Mesenchymal stem cell (in vitro differentiated cells and primary cell): ENCODE results near the gene MFN2.

Source experiments
- DNase-seq: peaks from one replicate; pipeline ENCODE4 v3.0.0-alpha.2; 2013
- H2AFZ ChIP-seq: one replicate; pipeline ENCODE4 v1.6.1; 2013; ENCODE audit warnings: low read depth, mild to moderate bottlenecking, control low read depth, inconsistent platforms, low read length, moderate library complexity
- H2AK5ac ChIP-seq: 2 replicates; pipeline ENCODE4 v1.6.1; 2013; ENCODE audit warnings: low read length, moderate library complexity, mild to moderate bottlenecking, inconsistent platforms; ENCODE audit not compliant: severe bottlenecking
- H2BK120ac ChIP-seq: one replicate; pipeline ENCODE4 v1.6.1; 2013; ENCODE audit warnings: low read depth, mild to moderate bottlenecking, inconsistent platforms, low read length, moderate library complexity
- H2BK12ac ChIP-seq, 2 experiments: one replicate each; pipeline ENCODE4 v1.6.1; 2013; ENCODE audit warnings: inconsistent platforms in 2 of 2, low read length in 2 of 2, mild to moderate bottlenecking in 2 of 2, moderate library complexity in 2 of 2, control low read depth in 1 of 2
- H2BK15ac ChIP-seq: one replicate; pipeline ENCODE4 v1.6.1; 2013; ENCODE audit warnings: mild to moderate bottlenecking, low read depth, inconsistent platforms; ENCODE audit not compliant: poor library complexity, severe bottlenecking
- H2BK5ac ChIP-seq: 2 replicates; pipeline ENCODE4 v1.6.1; 2013; ENCODE audit warnings: low read depth, mild to moderate bottlenecking, low read length, control low read depth, inconsistent platforms; ENCODE audit not compliant: poor library complexity, severe bottlenecking
- H3K14ac ChIP-seq, 2 experiments: one replicate each; pipeline ENCODE4 v1.6.1; 2013; ENCODE audit warnings: inconsistent platforms in 2 of 2, low read length in 2 of 2, control low read depth in 1 of 2, mild to moderate bottlenecking in 1 of 2, moderate library complexity in 1 of 2
- H3K18ac ChIP-seq, 2 experiments: one replicate each; pipeline ENCODE4 v1.6.1; 2013; ENCODE audit warnings: inconsistent platforms in 2 of 2, low read length in 2 of 2, control low read depth in 1 of 2, low read depth in 1 of 2, mild to moderate bottlenecking in 1 of 2
- H3K23ac ChIP-seq, 2 experiments: one replicate each; pipeline ENCODE4 v1.6.1; 2013; ENCODE audit warnings: inconsistent platforms in 2 of 2, low read length in 2 of 2, mild to moderate bottlenecking in 2 of 2, moderate library complexity in 2 of 2, control low read depth in 1 of 2
- H3K27ac ChIP-seq: 2 replicates; pipeline ENCODE4 v1.5.1; 2013; ENCODE audit warnings: mild to moderate bottlenecking, moderate library complexity, low read length, control low read depth, inconsistent platforms; ENCODE audit not compliant: poor library complexity, severe bottlenecking
- H3K27me3 ChIP-seq, 2 experiments: 2 replicates each; pipeline versions ENCODE4 v1.6.1 to v1.7.0; 2013; ENCODE audit warnings: low read length in 2 of 2, mild to moderate bottlenecking in 2 of 2, moderate library complexity in 2 of 2, control low read depth in 1 of 2, inconsistent platforms in 1 of 2; ENCODE audit not compliant: control insufficient read depth in 1 of 2, insufficient read depth in 1 of 2
- H3K36me3 ChIP-seq, 2 experiments: 2 replicates each; pipeline versions ENCODE4 v1.6.1 to v1.7.0; 2013; ENCODE audit warnings: low read length in 2 of 2, control low read depth in 1 of 2, inconsistent platforms in 1 of 2, low read depth in 1 of 2, mild to moderate bottlenecking in 1 of 2; ENCODE audit not compliant: insufficient read depth in 2 of 2, control insufficient read depth in 1 of 2
- H3K4ac ChIP-seq, 2 experiments: one replicate each; pipeline ENCODE4 v1.6.1; 2013; ENCODE audit warnings: inconsistent platforms in 2 of 2, low read length in 2 of 2, mild to moderate bottlenecking in 2 of 2, moderate library complexity in 2 of 2, control low read depth in 1 of 2, low read depth in 1 of 2
- H3K4me1 ChIP-seq: 2 replicates; pipeline ENCODE4 v1.6.1; 2013; ENCODE audit warnings: low read depth, low read length, control low read depth; ENCODE audit not compliant: control insufficient read depth, insufficient read depth
- H3K4me2 ChIP-seq: 2 replicates; pipeline ENCODE4 v1.6.1; 2013; ENCODE audit warnings: low read length, mild to moderate bottlenecking, inconsistent platforms; ENCODE audit not compliant: poor library complexity, severe bottlenecking
- H3K4me3 ChIP-seq, 2 experiments: 2 replicates each; pipeline versions ENCODE4 v1.5.1 to v1.7.0; 2013; ENCODE audit warnings: low read length in 2 of 2, mild to moderate bottlenecking in 2 of 2, control low read depth in 1 of 2, low read depth in 1 of 2; ENCODE audit not compliant: insufficient read depth in 1 of 2
- H3K79me1 ChIP-seq: replicated peaks from 2 replicates; pipeline ENCODE4 v1.6.1; 2013; ENCODE audit warnings: mild to moderate bottlenecking, control low read depth, low read length, inconsistent platforms; ENCODE audit not compliant: poor library complexity, severe bottlenecking
- H3K9ac ChIP-seq: 2 replicates; pipeline ENCODE4 v1.7.0; 2013; ENCODE audit warnings: mild to moderate bottlenecking, low read length, moderate library complexity
- H3K9me3 ChIP-seq: 2 replicates; pipeline ENCODE4 v1.7.0; 2013; ENCODE audit warnings: mild to moderate bottlenecking, low read length; ENCODE audit not compliant: control insufficient read depth
- H4K8ac ChIP-seq: one replicate; pipeline ENCODE4 v1.6.1; 2013; ENCODE audit warnings: inconsistent platforms, mild to moderate bottlenecking, low read length, moderate library complexity
- H4K91ac ChIP-seq: one replicate; pipeline ENCODE4 v1.6.1; 2013; ENCODE audit warnings: mild to moderate bottlenecking, low read length, inconsistent platforms
- WGBS: methylation state at CpG from one replicate; pipeline ENCODE4 v1.1.7; 2013; ENCODE audit warnings: mixed read lengths; 5-methylcytosine and 5-hydroxymethylcytosine counted together

MFN2 gene

GRCh38 chr1:12034381-12034801, 54.1 kb downstream of the MFN2 start:
- peaks cover 5 to 19% of the 10 kb centered on the region in 2 experiments for H3K27me3 ChIP-seq
- DNase-seq: peak; percentile 30
- no peak overlapping the region for H2BK120ac ChIP-seq
- no peak overlapping the region for H2AFZ ChIP-seq
- no peak overlapping the region for H2AK5ac ChIP-seq
- no peak overlapping the region for H2BK5ac ChIP-seq
- H3K4ac ChIP-seq: no peak overlapping the region
- no peak overlapping the region for H3K4me3 ChIP-seq
- H3K4me2 ChIP-seq: no peak overlapping the region
- H3K14ac ChIP-seq: no peak overlapping the region
- H3K36me3 ChIP-seq: peaks cover 20 to 28% of the 10 kb centered on the region in 2 experiments
- H3K9me3 ChIP-seq: no peaks in the 10 kb centered on the region
- H3K4me1 ChIP-seq: peaks cover 1% of the 10 kb centered on the region
- no peak overlapping the region for H2BK15ac ChIP-seq
- 75% methylated on average over 7 of the region's 7 CpGs for WGBS
- no peak overlapping the region for H4K8ac ChIP-seq
- H3K79me1 ChIP-seq: peaks cover 2% of the 10 kb centered on the region
- H3K23ac ChIP-seq: no peak overlapping the region
- H2BK12ac ChIP-seq: no peak overlapping the region
- no peak overlapping the region for H4K91ac ChIP-seq
- H3K27ac ChIP-seq: no peak overlapping the region
- H3K9ac ChIP-seq: no peak overlapping the region
- H3K18ac ChIP-seq: no peak overlapping the region

DNA sequence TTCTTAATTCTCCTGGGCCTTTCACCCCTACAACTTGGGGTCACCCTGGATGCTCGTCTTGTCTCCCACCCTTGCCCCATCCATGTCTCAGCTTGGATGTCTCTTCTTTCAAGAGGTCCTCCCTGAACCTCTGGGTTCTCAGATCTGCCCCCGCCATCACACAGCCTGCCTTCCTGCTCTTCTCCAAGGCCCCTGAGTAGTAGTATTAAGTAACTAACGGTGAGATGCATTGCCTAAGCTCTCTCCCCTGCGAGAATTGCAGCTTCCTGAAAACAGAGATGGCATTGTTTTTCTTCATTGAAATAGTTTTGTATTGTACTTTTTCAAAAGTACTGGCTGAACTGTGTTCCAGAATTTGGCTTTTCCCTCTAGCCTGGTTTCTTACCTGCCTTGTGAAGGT, 55.1 kb downstream of the MFN2 start:
- Histone ChIP-seq H2BK5ac (no peak overlapping the region), H2BK120ac (no peak overlapping the region), H3K18ac (no peak overlapping the region), H3K36me3 (peaks cover 10 to 18% of the 10 kb centered on the region in 2 experiments), H3K27ac (no peak overlapping the region), H2AK5ac (no peak overlapping the region), H3K4me2 (no peak overlapping the region), H2BK12ac (no peak overlapping the region), H4K91ac (no peak overlapping the region), H3K9ac (no peak overlapping the region), H3K27me3 (peaks cover 5 to 19% of the 10 kb centered on the region in 2 experiments), H2BK15ac (no peak overlapping the region), H3K9me3 (no peaks in the 10 kb centered on the region), H3K79me1 (no peaks in the 10 kb centered on the region), H3K4me1 (peaks cover 1% of the 10 kb centered on the region), H3K4ac (no peak overlapping the region), H4K8ac (no peak overlapping the region), H3K23ac (no peak overlapping the region), H3K4me3 (no peak overlapping the region), H2AFZ (no peak overlapping the region), H3K14ac (no peak overlapping the region)
- 86% methylated on average over 4 of the region's 4 CpGs for WGBS
- no peak for DNase-seq

- Histone ChIP-seq H3K18ac (no peak overlapping the region), H2BK5ac (no peak overlapping the region), H2BK12ac (no peak overlapping the region), H3K36me3 (no peaks in the 10 kb centered on the region), H2BK15ac (no peak overlapping the region), H3K4me3 (no peak overlapping the region), H3K4me2 (no peak overlapping the region), H4K8ac (no peak overlapping the region), H3K23ac (no peak overlapping the region), H3K14ac (no peak overlapping the region), H3K9ac (no peak overlapping the region), H3K4me1 (peaks cover 7% of the 10 kb centered on the region), H3K27me3 (peaks cover 5 to 19% of the 10 kb centered on the region in 2 experiments), H2AFZ (peak overlapping the region; percentile 3), H3K27ac (no peak overlapping the region), H3K9me3 (no peaks in the 10 kb centered on the region), H2BK120ac (no peak overlapping the region), H4K91ac (no peak overlapping the region), H2AK5ac (no peak overlapping the region), H3K79me1 (no peaks in the 10 kb centered on the region), H3K4ac (no peak overlapping the region)
- DNase-seq: no peak
- 82% methylated on average over 17 of the region's 18 CpGs for WGBS
These were observed 57.5 kb downstream of the MFN2 start for GRCh38 chr1:12037486-12038355.

GRCh38 chr1:12038356-12039163, 58.3 kb downstream of the MFN2 start:
- H3K36me3 ChIP-seq: no peaks in the 10 kb centered on the region
- H3K27me3 ChIP-seq: peaks cover 5 to 19% of the 10 kb centered on the region in 2 experiments
- H3K27ac ChIP-seq: no peak overlapping the region
- no peak overlapping the region for H3K14ac ChIP-seq
- no peak overlapping the region for H4K8ac ChIP-seq
- no peak overlapping the region for H3K4ac ChIP-seq
- no peak overlapping the region for H2AK5ac ChIP-seq
- 87% methylated on average over 15 of the region's 17 CpGs for WGBS
- no peak overlapping the region for H3K4me3 ChIP-seq
- H3K9me3 ChIP-seq: no peaks in the 10 kb centered on the region
- H3K23ac ChIP-seq: no peak overlapping the region
- H3K79me1 ChIP-seq: no peaks in the 10 kb centered on the region
- H4K91ac ChIP-seq: no peak overlapping the region
- H2BK120ac ChIP-seq: no peak overlapping the region
- peaks cover 7% of the 10 kb centered on the region for H3K4me1 ChIP-seq
- no peak overlapping the region for H3K9ac ChIP-seq
- no peak overlapping the region for H2BK12ac ChIP-seq
- no peak overlapping the region for H3K4me2 ChIP-seq
- DNase-seq: no peak
- H2BK5ac ChIP-seq: no peak overlapping the region
- no peak overlapping the region for H2BK15ac ChIP-seq
- H2AFZ ChIP-seq: peak overlapping the region; percentile 3
- no peak overlapping the region for H3K18ac ChIP-seq
